ENCODE measurements around the gene HAO2. TPM values are rescaled to one million over a fixed set of nuclear protein-coding genes. Genes with fewer than 3 reads are reported as not detected.

HAO2 gene
- total and polyA plus RNA-seq, 4 donors = 0.27 to 0.56 TPM; not detected in 2

DNA sequence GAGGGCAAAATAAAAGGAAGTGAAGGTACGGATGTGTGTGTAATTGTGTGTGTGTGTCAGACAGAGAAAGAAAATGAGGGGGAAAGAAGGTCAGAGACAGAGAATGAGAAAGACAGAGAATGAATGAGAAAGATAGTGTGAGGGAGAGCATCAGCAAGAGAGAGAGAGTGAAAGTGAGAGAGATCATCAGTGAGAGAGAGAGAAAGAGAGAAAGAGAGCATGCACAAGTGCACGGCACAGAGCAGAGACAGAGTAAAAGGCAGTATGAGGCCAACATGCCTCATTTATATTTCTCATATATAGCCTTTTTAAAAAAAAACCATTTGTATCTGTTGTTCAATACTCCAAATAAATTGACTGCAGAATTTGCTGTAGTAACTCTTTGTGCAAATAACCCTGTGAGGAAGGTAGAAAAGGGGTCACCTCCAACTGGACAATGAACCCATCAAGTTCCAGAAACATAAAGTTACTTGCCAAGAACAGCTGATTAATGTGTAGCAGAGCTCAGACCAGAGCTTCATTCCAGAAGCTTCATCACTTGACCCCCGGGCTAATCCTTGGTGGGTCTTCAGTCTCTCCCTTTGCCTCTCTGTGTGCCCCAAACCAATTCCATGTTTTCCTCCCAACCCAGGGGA, 47.5 kb downstream of the HAO2 start:
- H3K36me3 ChIP-seq (ENCODE audit: control insufficient read depth, insufficient read depth, low read length) = no peaks in the 10 kb centered on the region
- no peaks in the 10 kb centered on the region for H3K4me1 ChIP-seq (ENCODE audit: control insufficient read depth, insufficient read depth, low read length)
- H3K27ac ChIP-seq (ENCODE audit: low read depth, low read length) = no peak overlapping the region
- DNase-seq (ENCODE audit: low read depth in 4 of 6, low spot score in 6 of 6) = no peak
- 79% methylated on average over 2 of the region's 3 CpGs for WGBS (ENCODE audit: insufficient coverage)
- H3K9me3 ChIP-seq (ENCODE audit: control insufficient read depth, insufficient read depth, low read length) = no peaks in the 10 kb centered on the region
- H3K4me3 ChIP-seq (ENCODE audit: low read depth, low read length) = no peak overlapping the region
- no peaks in the 10 kb centered on the region for H3K27me3 ChIP-seq (ENCODE audit: control insufficient read depth, insufficient read depth, low read length)

DNA sequence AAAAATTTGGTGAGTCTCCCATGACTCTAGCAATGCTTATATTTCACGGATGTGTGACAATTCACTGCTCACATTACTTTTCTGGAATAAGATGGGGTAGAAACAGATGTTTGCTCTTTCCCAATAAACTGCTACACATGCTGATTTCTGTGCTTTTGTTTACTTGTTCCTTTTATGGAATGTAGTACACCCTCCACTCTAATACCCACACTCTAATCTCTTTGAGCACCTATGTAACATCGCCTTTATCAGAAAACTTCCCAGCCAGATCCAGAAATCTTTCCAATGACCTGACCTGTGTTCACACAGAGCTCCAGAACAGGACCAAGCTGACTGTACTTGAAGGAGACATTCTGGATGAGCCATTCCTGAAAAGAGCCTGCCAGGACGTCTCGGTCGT, 50.5 kb downstream of the HAO2 start:
- Histone ChIP-seq H3K4me3 (ENCODE audit: low read depth, low read length) (no peak overlapping the region), H3K27ac (ENCODE audit: low read depth, low read length) (no peak overlapping the region), H3K27me3 (ENCODE audit: control insufficient read depth, insufficient read depth, low read length) (no peaks in the 10 kb centered on the region), H3K9me3 (ENCODE audit: control insufficient read depth, insufficient read depth, low read length) (no peaks in the 10 kb centered on the region), H3K36me3 (ENCODE audit: control insufficient read depth, insufficient read depth, low read length) (no peaks in the 10 kb centered on the region), H3K4me1 (ENCODE audit: control insufficient read depth, insufficient read depth, low read length) (no peaks in the 10 kb centered on the region)
- 97% methylated on average over 4 of the region's 5 CpGs for WGBS (ENCODE audit: insufficient coverage)
- no peak for DNase-seq (ENCODE audit: low read depth in 4 of 6, low spot score in 6 of 6)

DNA sequence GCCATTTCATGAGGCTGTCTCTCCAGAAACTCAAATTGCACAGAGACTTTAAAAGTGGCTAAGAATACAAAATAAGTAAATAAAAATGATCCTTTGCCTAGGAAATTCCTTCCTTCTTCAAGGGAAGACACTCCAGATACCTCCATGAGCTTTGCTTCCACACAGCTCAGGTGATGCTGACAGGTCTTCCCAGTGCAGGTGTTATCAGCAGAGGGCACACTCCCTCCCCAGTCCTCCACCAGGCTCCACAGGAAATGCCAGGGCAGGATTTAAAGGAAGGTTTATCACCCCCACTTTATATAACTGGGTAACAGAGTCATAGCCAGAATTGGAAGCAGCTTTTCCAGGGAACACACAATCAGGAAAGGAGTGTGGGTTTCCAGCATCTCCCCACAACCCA, 52.1 kb downstream of the HAO2 start:
- Histone ChIP-seq H3K27me3 (ENCODE audit: control insufficient read depth, insufficient read depth, low read length) (no peaks in the 10 kb centered on the region), H3K4me1 (ENCODE audit: control insufficient read depth, insufficient read depth, low read length) (no peaks in the 10 kb centered on the region), H3K36me3 (ENCODE audit: control insufficient read depth, insufficient read depth, low read length) (no peaks in the 10 kb centered on the region), H3K9me3 (ENCODE audit: control insufficient read depth, insufficient read depth, low read length) (no peaks in the 10 kb centered on the region), H3K4me3 (ENCODE audit: low read depth, low read length) (no peak overlapping the region), H3K27ac (ENCODE audit: low read depth, low read length) (no peak overlapping the region)
- DNase-seq (ENCODE audit: low read depth in 4 of 6, low spot score in 6 of 6) = no peak

DNA sequence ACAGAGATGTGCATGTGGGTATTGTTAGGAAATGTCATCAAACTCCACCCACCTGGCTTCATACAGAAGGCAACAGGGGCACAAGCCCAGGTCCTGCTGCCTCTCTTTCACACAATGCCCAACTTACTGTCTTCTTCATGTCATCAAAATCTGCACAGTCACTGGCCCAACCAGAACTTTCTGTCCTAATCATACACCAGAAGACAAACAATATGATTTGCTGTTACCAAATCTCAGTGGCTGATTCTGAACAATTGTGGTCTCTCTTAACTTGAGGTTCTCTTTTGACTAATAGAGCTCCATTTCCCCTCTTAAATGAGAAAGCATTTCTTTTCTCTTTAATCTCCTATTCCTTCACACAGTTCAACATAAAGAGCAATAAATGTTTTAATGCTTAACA, 54.0 kb downstream of the HAO2 start:
- H3K27ac ChIP-seq (ENCODE audit: low read depth, low read length) = no peak overlapping the region
- H3K36me3 ChIP-seq (ENCODE audit: control insufficient read depth, insufficient read depth, low read length) = no peaks in the 10 kb centered on the region

DNA sequence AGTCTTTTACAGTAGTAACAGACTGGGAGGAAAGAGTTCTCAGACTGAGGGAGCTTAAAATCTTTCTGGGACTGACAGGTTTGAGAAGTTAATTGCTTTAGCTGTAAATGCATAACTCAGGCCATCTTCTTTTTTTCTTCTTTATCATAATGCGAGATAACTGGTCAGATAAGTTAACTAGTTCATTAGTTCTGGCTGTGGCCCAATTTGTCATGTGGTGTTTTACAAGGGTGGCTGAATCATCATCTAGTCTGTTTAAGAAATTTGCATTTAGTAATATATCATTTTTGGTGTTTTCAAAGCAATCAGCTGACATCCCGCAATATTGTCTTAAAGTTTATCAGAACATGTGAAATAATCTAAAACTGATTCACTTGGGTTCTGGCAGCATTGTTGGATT, 60.4 kb downstream of the HAO2 start:
- DNase-seq (ENCODE audit: low read depth in 4 of 6, low spot score in 6 of 6) = no peak
- WGBS (ENCODE audit: insufficient coverage) = no CpG with 5 or more reads among the region's 2 CpGs
- no peak overlapping the region for H3K4me3 ChIP-seq (ENCODE audit: low read depth, low read length)
- no peaks in the 10 kb centered on the region for H3K27me3 ChIP-seq (ENCODE audit: control insufficient read depth, insufficient read depth, low read length)
- H3K36me3 ChIP-seq (ENCODE audit: control insufficient read depth, insufficient read depth, low read length) = no peaks in the 10 kb centered on the region
- H3K9me3 ChIP-seq (ENCODE audit: control insufficient read depth, insufficient read depth, low read length) = no peaks in the 10 kb centered on the region
- no peak overlapping the region for H3K27ac ChIP-seq (ENCODE audit: low read depth, low read length)
- H3K4me1 ChIP-seq (ENCODE audit: control insufficient read depth, insufficient read depth, low read length) = no peaks in the 10 kb centered on the region

More for the DNA sequence above, 54.0 kb downstream of the HAO2 start:
- H3K9me3 ChIP-seq (ENCODE audit: control insufficient read depth, insufficient read depth, low read length) = no peaks in the 10 kb centered on the region
- H3K27me3 ChIP-seq (ENCODE audit: control insufficient read depth, insufficient read depth, low read length) = no peaks in the 10 kb centered on the region
- no peaks in the 10 kb centered on the region for H3K4me1 ChIP-seq (ENCODE audit: control insufficient read depth, insufficient read depth, low read length)
- no peak for DNase-seq (ENCODE audit: low read depth in 4 of 6, low spot score in 6 of 6)
- H3K4me3 ChIP-seq (ENCODE audit: low read depth, low read length) = no peak overlapping the region

DNA sequence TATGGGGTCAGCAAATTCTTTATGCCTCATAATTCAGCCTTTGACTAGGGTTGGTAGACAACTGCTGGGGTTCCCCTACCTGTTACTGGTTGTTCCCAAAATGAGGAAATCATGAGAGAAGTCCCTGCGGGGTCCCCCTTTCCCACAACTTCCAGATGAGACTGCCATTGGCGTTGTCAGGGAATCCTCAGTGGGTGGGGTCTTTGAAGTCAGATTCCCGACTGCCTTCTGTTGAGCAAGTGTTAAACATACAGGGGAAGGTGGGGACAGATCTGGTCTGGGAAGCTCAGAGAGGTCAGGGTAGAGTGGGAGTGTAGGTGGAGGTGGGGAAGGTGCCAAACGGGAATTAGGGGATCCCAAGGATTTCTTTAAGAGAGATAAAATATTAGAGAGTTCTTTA, 61.1 kb downstream of the HAO2 start:
- Histone ChIP-seq H3K4me3 (ENCODE audit: low read depth, low read length) (no peak overlapping the region), H3K9me3 (ENCODE audit: control insufficient read depth, insufficient read depth, low read length) (no peaks in the 10 kb centered on the region), H3K36me3 (ENCODE audit: control insufficient read depth, insufficient read depth, low read length) (no peaks in the 10 kb centered on the region), H3K27ac (ENCODE audit: low read depth, low read length) (no peak overlapping the region), H3K4me1 (ENCODE audit: control insufficient read depth, insufficient read depth, low read length) (no peaks in the 10 kb centered on the region), H3K27me3 (ENCODE audit: control insufficient read depth, insufficient read depth, low read length) (no peaks in the 10 kb centered on the region)
- no peak for DNase-seq (ENCODE audit: low read depth in 4 of 6, low spot score in 6 of 6)
- WGBS (ENCODE audit: insufficient coverage) = 56% methylated on average over 2 of the region's 4 CpGs

DNA sequence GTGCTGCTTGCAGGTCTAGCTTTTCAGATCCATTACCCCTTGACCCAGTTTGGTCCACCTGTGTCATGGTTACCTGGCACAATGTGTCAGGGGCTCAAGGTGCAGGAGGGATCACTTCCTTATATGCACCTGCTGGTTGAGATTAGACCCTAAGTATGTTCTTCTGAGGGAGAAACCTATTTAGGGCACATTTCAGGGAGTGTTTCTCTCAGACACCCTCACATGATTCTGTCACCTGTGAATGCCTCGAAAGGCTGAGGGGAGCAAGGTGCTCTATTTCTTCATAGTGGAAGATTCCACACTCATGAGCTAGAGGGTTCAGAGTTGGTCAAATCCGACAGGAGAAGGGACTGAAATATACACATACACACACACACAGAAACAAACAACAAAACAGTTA, 61.9 kb downstream of the HAO2 start:
- no peaks in the 10 kb centered on the region for H3K27me3 ChIP-seq (ENCODE audit: control insufficient read depth, insufficient read depth, low read length)
- H3K9me3 ChIP-seq (ENCODE audit: control insufficient read depth, insufficient read depth, low read length) = no peaks in the 10 kb centered on the region
- no peaks in the 10 kb centered on the region for H3K36me3 ChIP-seq (ENCODE audit: control insufficient read depth, insufficient read depth, low read length)
- no peak overlapping the region for H3K4me3 ChIP-seq (ENCODE audit: low read depth, low read length)
- no peak for DNase-seq (ENCODE audit: low read depth in 4 of 6, low spot score in 6 of 6)
- no peak overlapping the region for H3K27ac ChIP-seq (ENCODE audit: low read depth, low read length)
- WGBS (ENCODE audit: insufficient coverage) = 100% methylated on average over 1 of the region's 2 CpGs
- H3K4me1 ChIP-seq (ENCODE audit: control insufficient read depth, insufficient read depth, low read length) = no peaks in the 10 kb centered on the region

DNA sequence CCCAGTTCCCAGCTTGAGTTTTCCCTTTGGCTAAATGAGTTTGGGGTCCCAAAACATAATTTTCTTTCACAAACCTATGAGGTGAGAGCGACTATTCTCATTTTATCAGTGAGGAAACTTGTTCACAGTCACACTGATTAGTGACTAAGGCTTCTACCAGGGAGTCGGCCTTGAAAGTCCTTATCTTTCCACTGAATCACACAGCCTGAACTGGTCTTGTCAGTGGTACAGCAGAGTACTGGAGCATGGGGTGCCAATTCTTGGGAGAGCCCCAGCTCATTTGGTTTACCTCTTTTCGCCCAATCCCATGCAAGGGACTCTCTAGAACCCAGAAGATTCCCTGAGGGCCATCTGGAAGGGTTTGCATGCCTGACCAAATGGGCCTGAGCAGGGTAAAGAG, 63.3 kb downstream of the HAO2 start:
- no peaks in the 10 kb centered on the region for H3K36me3 ChIP-seq (ENCODE audit: control insufficient read depth, insufficient read depth, low read length)
- H3K27ac ChIP-seq (ENCODE audit: low read depth, low read length) = no peak overlapping the region
- 100% methylated on average over 1 of the region's 3 CpGs for WGBS (ENCODE audit: insufficient coverage)
- H3K4me3 ChIP-seq (ENCODE audit: low read depth, low read length) = no peak overlapping the region
- no peaks in the 10 kb centered on the region for H3K4me1 ChIP-seq (ENCODE audit: control insufficient read depth, insufficient read depth, low read length)
- DNase-seq (ENCODE audit: low read depth in 4 of 6, low spot score in 6 of 6) = no peak
- no peaks in the 10 kb centered on the region for H3K27me3 ChIP-seq (ENCODE audit: control insufficient read depth, insufficient read depth, low read length)
- no peaks in the 10 kb centered on the region for H3K9me3 ChIP-seq (ENCODE audit: control insufficient read depth, insufficient read depth, low read length)

DNA sequence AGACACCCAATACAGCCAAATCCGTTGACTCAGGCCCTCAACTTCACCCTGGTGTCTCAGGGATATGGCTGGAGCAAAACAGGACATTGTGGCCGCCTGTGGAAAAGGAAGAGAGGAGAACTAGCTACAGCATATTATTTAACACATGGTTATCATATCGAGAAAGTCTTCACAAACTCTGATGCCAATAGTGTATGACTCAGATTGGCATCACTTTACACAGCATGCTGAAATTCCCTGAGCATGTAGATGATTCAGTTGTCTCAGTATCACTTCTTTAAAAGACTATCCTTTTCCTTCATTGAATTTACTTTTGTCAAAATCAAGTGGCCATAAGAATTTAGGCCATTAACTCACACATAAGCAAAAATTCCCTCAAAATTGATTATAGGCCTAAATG, 66.5 kb downstream of the HAO2 start:
- Histone ChIP-seq H3K27ac (ENCODE audit: low read depth, low read length) (no peak overlapping the region), H3K4me3 (ENCODE audit: low read depth, low read length) (no peak overlapping the region), H3K4me1 (ENCODE audit: control insufficient read depth, insufficient read depth, low read length) (no peaks in the 10 kb centered on the region), H3K36me3 (ENCODE audit: control insufficient read depth, insufficient read depth, low read length) (no peaks in the 10 kb centered on the region), H3K9me3 (ENCODE audit: control insufficient read depth, insufficient read depth, low read length) (no peaks in the 10 kb centered on the region), H3K27me3 (ENCODE audit: control insufficient read depth, insufficient read depth, low read length) (no peaks in the 10 kb centered on the region)
- no CpG with 5 or more reads among the region's 3 CpGs for WGBS (ENCODE audit: insufficient coverage)
- DNase-seq (ENCODE audit: low read depth in 4 of 6, low spot score in 6 of 6) = no peak

DNA sequence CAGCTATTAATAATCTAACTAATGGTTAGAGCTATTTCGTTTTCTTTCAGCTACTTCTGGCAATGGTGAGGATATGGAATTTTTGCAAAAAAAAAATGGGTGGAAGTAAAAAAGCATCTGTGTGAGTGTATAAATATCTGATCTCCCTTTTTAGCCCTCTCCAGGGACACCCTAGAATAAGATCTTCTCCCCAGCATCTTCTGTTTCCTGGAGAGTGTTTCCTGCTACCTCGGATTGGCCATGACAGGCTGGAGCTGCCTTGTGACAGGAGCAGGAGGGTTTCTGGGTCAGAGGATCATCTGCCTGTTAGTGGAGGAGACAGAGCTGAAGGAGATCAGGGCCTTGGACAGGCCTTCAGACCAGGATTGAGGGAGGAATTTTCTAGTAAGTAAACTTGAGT, 70.2 kb downstream of the HAO2 start:
- Histone ChIP-seq H3K4me3 (ENCODE audit: low read depth, low read length) (no peak overlapping the region), H3K9me3 (ENCODE audit: control insufficient read depth, insufficient read depth, low read length) (no peaks in the 10 kb centered on the region), H3K27me3 (ENCODE audit: control insufficient read depth, insufficient read depth, low read length) (no peaks in the 10 kb centered on the region), H3K27ac (ENCODE audit: low read depth, low read length) (no peak overlapping the region), H3K4me1 (ENCODE audit: control insufficient read depth, insufficient read depth, low read length) (no peaks in the 10 kb centered on the region), H3K36me3 (ENCODE audit: control insufficient read depth, insufficient read depth, low read length) (no peaks in the 10 kb centered on the region)
- no peak for DNase-seq (ENCODE audit: low read depth in 4 of 6, low spot score in 6 of 6)
- 60% methylated on average over 1 of the region's 2 CpGs for WGBS (ENCODE audit: insufficient coverage)

Measured in spinal cord (tissue), 10 donors.